Breast epithelium (tissue), 4 donors: ENCODE measurements around the gene CES4A. TPM values are rescaled to one million over a fixed set of nuclear protein-coding genes. Genes with fewer than 3 reads are reported as not detected.
A peak's percentile ranks its signal among the peaks of the same experiment; 100 is the strongest.
"Not testable (repeated sequence)": the region's sequence is repeated elsewhere in the genome, so short reads cannot be mapped to it uniquely, and the experiment has no call there.

ENCODE experiments used
- DNase-seq, 2 donors: peaks; one replicate each; pipeline ENCODE4 v3.0.0-alpha.2; 2019; ENCODE audit warnings: low spot score in 2 of 2
- H3K27ac ChIP-seq, 2 donors: fragments of 200-600 bp; sonication (generic) in 1 of 2; one replicate each; pipeline ENCODE4 v1.5.1; 2016 to 2019; ENCODE audit warnings: mild to moderate bottlenecking in 1 of 2
- H3K27me3 ChIP-seq, 2 donors: fragments of 200-600 bp; sonication (generic) in 1 of 2; one replicate each; pipeline versions ENCODE4 v1.5.1 to v1.6.0; 2017 to 2019; ENCODE audit warnings: control low read depth in 1 of 2, mild to moderate bottlenecking in 1 of 2
- H3K36me3 ChIP-seq: fragments of 200-600 bp; one replicate; pipeline ENCODE4 v1.5.1; 2019
- H3K4me1 ChIP-seq, 2 donors: fragments of 200-600 bp; sonication (generic); one replicate each; pipeline ENCODE4 v1.5.1; 2016 to 2019; ENCODE audit warnings: control low read depth in 1 of 2
- H3K4me3 ChIP-seq, 3 donors: fragments of 200-600 bp; sonication (generic); 1 replicate in 2 of 3; 2 replicates in 1 of 3; pipeline ENCODE4 v1.5.1; 2016 to 2019; ENCODE audit warnings: mild to moderate bottlenecking in 3 of 3, moderate library complexity in 2 of 3
- H3K9me3 ChIP-seq, 2 donors: fragments of 200-600 bp; sonication (generic) in 1 of 2; one replicate each; pipeline ENCODE4 v1.5.1; 2016 to 2019; ENCODE audit warnings: control low read depth in 1 of 2
- POLR2A ChIP-seq: fragments of 450-650 bp; IDR thresholded peaks from one replicate; pipeline ENCODE4 v1.6.1; 2016; ENCODE audit warnings: antibody characterized with exemption, mild to moderate bottlenecking, moderate library complexity
- POLR2AphosphoS5 ChIP-seq, 3 donors: sonication (generic); formaldehyde crosslinking; IDR thresholded peaks; one replicate each; pipeline ENCODE4 v1.6.1; 2017; ENCODE audit warnings: antibody characterized with exemption in 3 of 3
- intact Hi-C: fragments of 100-400 bp; cut with DNase I; formaldehyde crosslinking; loops from one replicate; pipeline ENCODE4 v1.15.1; 2023; ENCODE audit warnings: low total_unique reads
- total RNA-seq, 3 donors: library from RNA; depleted of rRNA; stranded (reverse); fragments of >200 nt; gene quantifications; one replicate each; pipeline ENCODE4 v1.1.0, GENCODE V29; 2016
- TF ChIP-seq, protein P1 (sequence below), 3 donors: fragments of 450-650 bp; IDR thresholded peaks; one replicate each; pipeline ENCODE4 v1.5.1; 2016 to 2017; ENCODE audit warnings: antibody characterized with exemption in 3 of 3, mild to moderate bottlenecking in 3 of 3, moderate library complexity in 3 of 3

The CES4A gene
- total RNA-seq, 3 donors from 2014 or later, result 9.0 to 19.6 (median 11.1) TPM

DNA sequence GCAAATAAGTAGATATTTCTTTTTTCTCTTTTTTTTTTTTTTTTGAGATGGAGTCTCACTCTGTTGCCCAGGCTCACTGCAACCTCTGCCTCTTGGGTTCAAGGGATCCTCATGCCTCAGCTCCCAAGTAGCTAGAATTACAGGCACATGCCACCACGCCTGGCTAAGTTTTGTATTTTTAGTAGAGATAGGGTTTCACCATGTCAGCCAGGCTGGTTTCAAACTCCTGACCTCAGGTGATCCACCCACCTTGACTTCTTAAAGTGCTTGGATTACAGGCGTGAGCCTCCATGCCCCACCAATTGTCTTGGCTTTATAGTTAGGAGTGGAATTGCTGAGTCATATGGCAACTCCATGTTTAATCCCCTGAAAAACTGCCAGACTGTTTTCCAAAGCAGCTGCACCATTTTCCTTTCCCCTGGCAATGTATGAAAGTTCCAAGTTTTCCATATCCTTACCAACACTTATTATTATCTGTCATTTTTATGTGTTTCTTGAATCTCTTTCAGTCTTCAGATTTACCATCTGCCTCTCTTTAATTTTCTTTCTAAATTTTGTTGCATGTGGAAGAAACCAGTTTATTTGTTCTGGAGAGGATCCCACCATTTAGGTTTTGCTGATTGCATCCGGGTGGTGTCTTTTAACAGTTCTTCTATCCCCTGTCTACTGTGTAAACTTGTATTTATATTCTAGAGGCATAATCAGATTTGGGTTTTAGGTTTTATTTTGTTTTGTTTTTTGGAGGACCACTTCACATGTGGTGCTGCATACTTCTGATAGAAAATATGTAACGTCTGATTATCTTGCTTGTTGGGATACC lies 37.2 kb upstream of the CES4A start:
- intact Hi-C loops, result no loop called here
- Histone ChIP-seq H3K9me3 (no peaks in the 10 kb centered on the region), H3K27ac (no peak overlapping the region), H3K27me3 (peaks cover 0 to 8% of the 10 kb centered on the region in 2 donors), H3K4me1 (no peaks in the 10 kb centered on the region), H3K36me3 (no peaks in the 10 kb centered on the region), H3K4me3 (no peak overlapping the region)
- no peak for TF ChIP-seq POLR2AphosphoS5 (IDR thresholded peaks at IDR 0.05)
- TF ChIP-seq, protein P1, sequence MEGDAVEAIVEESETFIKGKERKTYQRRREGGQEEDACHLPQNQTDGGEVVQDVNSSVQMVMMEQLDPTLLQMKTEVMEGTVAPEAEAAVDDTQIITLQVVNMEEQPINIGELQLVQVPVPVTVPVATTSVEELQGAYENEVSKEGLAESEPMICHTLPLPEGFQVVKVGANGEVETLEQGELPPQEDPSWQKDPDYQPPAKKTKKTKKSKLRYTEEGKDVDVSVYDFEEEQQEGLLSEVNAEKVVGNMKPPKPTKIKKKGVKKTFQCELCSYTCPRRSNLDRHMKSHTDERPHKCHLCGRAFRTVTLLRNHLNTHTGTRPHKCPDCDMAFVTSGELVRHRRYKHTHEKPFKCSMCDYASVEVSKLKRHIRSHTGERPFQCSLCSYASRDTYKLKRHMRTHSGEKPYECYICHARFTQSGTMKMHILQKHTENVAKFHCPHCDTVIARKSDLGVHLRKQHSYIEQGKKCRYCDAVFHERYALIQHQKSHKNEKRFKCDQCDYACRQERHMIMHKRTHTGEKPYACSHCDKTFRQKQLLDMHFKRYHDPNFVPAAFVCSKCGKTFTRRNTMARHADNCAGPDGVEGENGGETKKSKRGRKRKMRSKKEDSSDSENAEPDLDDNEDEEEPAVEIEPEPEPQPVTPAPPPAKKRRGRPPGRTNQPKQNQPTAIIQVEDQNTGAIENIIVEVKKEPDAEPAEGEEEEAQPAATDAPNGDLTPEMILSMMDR (IDR thresholded peaks at IDR 0.05), result no peak
- TF ChIP-seq POLR2A, result no peak
- DNase-seq, result no peak

DNA sequence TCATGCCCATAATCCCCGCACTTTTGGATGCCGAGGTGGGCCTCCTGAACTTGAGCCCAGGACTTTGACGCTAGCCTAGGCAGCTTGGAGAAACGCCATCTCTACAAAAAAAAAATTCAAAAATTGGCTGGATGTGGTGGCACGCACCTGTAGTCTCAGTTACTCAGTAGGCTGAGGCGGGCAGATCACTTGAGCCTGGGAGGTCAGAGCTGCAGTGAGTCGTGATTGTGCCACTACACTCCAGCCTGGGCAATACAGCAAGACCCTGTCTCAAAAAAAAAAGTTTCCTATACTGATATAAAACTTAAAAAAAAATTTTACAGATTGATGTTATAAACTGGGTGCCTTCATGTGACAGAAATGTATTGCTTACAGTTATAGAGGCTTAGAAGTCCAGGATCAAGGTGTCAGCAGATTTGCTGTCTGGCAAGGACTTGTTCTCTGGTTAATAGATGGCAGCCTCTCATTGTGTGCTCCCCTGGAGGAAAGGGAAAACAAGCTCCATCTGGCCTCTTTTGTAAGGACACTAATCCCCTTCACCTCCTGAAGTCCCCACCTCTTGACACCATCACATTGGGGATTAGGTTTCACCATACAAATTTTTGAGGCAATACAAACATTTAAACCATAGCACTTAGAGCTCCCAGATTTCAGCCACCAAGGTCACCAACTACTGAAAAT lies 35.8 kb upstream of the CES4A start:
- no peaks in the 10 kb centered on the region for H3K9me3 ChIP-seq
- H3K27ac ChIP-seq, result no peak overlapping the region
- no peak for DNase-seq
- peaks cover 0 to 8% of the 10 kb centered on the region in 2 donors for H3K27me3 ChIP-seq
- H3K4me3 ChIP-seq, result no peak overlapping the region
- TF ChIP-seq, protein P1 (IDR thresholded peaks at IDR 0.05), result no peak
- TF ChIP-seq POLR2AphosphoS5 (IDR thresholded peaks at IDR 0.05), result no peak
- TF ChIP-seq POLR2A, result no peak
- H3K36me3 ChIP-seq, result no peaks in the 10 kb centered on the region
- H3K4me1 ChIP-seq, result no peaks in the 10 kb centered on the region
- intact Hi-C loops, result no loop called here

DNA sequence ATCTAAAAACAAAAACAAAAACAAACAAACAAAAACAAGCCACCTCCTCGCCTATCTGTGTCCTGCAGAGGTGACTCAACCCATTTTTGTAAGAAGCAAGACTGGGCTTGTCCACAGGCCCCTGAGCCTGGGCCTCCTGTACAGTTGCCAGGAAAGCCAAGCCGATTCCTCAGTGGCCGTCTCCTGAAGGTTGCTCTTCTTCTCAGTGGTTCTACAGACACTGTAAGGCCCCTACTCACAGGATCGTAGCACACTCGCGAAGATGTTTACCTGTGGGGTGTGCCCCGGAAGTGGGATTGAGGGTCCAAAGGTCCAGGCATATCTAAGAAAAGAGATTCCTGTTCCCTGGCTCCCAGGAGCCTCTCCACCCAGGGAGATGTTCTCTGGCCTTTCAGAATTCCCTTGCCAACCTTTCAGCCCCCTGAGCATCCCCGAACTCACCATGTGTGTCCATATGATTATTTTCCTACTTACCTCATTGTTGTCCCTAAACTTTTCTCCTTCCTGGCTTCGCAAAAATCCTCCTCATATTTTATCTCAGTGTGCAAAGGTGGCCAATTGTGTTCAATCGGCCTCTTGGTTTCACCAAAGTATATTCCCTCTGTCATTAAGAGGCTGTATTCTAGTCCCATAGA lies 34.8 kb upstream of the CES4A start:
- Histone ChIP-seq H3K27ac (no peak overlapping the region), H3K9me3 (no peaks in the 10 kb centered on the region), H3K36me3 (no peaks in the 10 kb centered on the region), H3K27me3 (peaks cover 0 to 8% of the 10 kb centered on the region in 2 donors), H3K4me3 (no peak overlapping the region), H3K4me1 (no peaks in the 10 kb centered on the region)
- intact Hi-C loops, result no loop called here
- DNase-seq, result no peak
- no peak for TF ChIP-seq POLR2A
- no peak for TF ChIP-seq POLR2AphosphoS5 (IDR thresholded peaks at IDR 0.05)
- TF ChIP-seq, protein P1 (IDR thresholded peaks at IDR 0.05), result no peak

DNA sequence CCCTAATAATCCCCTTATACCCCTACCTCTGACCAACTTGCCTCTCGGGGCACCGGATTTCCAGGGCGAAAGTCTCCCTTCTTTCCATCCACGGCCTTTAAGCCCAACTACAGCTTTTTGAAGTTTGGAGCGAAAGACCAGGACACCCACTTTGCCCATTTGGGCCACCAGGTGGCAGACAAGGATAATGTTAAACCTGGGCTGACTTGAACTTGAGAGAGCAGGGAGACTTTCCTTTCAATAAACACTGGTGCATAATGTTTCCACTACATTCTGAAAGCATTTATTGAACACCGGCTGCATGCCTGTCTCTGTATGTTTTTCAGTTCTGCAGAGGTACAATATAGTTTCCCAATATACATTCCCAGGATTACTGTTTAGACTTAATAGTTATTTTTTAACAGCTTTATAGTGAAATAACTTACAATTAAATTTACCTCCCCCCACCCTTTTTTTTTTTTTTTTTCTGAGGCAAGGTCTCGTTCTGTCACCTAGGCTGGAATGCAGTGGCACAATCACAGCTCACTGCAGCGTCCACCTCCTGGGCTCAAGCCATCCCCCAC lies 34.2 kb upstream of the CES4A start:
- Histone ChIP-seq H3K4me3 (no peak overlapping the region), H3K27ac (no peak overlapping the region), H3K9me3 (no peaks in the 10 kb centered on the region), H3K4me1 (no peaks in the 10 kb centered on the region), H3K27me3 (peaks cover 0 to 6% of the 10 kb centered on the region in 2 donors), H3K36me3 (no peaks in the 10 kb centered on the region)
- intact Hi-C loops, result no loop called here
- peak; percentile 58 to 68 for DNase-seq
- TF ChIP-seq, protein P1 (IDR thresholded peaks at IDR 0.05), result peak; percentile 59 to 81 (median 78)
- TF ChIP-seq POLR2AphosphoS5 (IDR thresholded peaks at IDR 0.05), result no peak

DNA sequence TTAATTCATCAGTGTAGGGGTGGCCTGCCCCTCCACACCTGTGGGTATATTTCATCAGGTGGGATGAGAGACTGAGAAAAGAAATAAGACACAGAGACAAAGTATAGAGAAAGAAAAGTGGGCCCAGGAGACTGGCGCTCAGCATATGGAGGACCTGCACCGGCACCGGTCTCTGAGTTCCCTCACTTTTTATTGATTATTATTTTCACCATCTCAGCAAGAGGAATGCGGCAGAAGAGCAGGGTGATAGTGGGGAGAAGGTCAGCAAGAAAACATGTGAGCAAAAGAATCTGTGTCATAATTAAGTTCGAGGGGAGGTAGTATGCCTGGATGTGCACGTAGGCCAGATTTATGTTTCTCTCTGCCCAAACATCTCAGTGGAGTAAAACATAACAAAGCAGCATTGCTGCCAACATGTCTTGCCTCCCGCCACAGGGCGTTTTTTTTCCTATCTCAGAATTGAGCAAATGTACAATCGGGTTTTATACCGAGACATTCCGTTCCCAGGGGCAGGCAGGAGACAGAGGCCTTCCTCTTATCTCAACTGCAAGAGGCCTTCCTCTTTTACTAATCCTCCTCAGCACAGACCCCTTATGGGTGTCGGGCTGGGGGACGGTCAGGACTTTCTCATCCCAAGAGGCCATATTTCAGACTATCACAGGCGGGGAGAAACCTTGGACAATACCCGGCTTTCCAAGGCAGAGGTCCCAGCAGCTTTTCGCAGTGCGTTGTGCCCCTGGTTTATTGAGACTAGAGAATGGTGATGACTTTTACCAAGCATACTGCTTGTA lies 32.8 kb upstream of the CES4A start:
- H3K4me3 ChIP-seq, H3K9me3 ChIP-seq, H3K4me1 ChIP-seq, intact Hi-C loops, H3K27ac ChIP-seq, DNase-seq, H3K36me3 ChIP-seq, H3K27me3 ChIP-seq: not testable (repeated sequence)

DNA sequence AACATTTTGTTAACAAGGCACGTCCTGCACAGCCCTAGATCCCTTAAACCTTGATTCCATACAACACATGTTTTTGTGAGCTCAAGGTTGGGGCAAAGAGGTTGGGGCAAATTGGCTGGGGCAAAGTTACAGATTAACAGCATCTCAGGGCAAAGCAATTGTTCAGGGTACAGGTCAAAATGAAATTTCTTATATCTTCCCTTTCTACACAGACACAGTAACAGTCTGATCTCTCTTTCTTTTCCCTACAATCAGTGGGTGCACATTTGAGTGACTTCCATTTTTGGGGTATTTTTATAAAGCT lies 32.3 kb upstream of the CES4A start:
- H3K9me3 ChIP-seq, H3K4me3 ChIP-seq, intact Hi-C loops, H3K27me3 ChIP-seq, H3K4me1 ChIP-seq, H3K27ac ChIP-seq, H3K36me3 ChIP-seq, DNase-seq: not testable (repeated sequence)
